Right renal cortex interstitium (tissue), 3 donors: ENCODE data around the gene SC5D. TPM values are rescaled to one million over a fixed set of nuclear protein-coding genes. Genes with fewer than 3 reads are reported as not detected.

Experiments
- DNase-seq, 3 donors: peaks; one replicate each; pipeline ENCODE4 v3.0.0-alpha.2; 2013; ENCODE audit warnings: low read depth in 3 of 3, low spot score in 2 of 3
- polyA plus RNA-seq, 3 donors: library from polyadenylated mRNA; unstranded; fragments of 120-200 nt; gene quantifications; one replicate each; pipeline ENCODE4 v1.2.1, GENCODE V29; 2013; ENCODE audit not compliant: insufficient read length in 3 of 3

SC5D gene
- 10 to 100 TPM; 66.1 to 69.0 (median 68.3) TPM for polyA plus RNA-seq

- peak; percentile 80 to 86 (median 85) for DNase-seq
Measured at GRCh38 chr11:121292495-121293287, at the start of gene SC5D. SC5D (plus strand) TSS chr11:121292771; CDS start chr11:121303376, 10,605 bp downstream.

DNA sequence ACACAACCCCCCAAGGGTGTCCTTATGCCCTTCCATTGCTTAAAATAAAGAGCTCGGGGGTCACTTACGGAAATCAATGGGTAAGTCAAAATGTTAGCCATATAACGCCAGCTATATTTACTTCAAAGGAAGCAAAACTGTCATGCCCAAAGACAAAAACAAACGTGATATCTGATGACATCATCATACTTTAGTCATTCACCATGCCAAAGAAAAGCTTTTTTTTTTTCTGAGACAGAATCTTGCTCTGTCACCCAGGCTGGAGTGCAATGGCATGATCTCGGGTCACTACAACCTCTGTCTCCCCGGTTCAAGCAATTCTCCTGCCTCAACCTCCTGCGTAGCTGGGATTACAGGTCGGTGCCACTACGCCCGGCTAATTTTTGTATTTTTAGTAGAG, 47.7 kb upstream of the SC5D start:
- no peak for DNase-seq

- DNase-seq, result no peak
Measured at GRCh38 chr11:121246021-121246768, 46.4 kb upstream of the SC5D start.

- no peak for DNase-seq
Measured at GRCh38 chr11:121246769-121247035, 45.9 kb upstream of the SC5D start.

GRCh38 chr11:121248496-121248895, 44.1 kb upstream of the SC5D start:
- no peak for DNase-seq

GRCh38 chr11:121249039-121249663, 43.4 kb upstream of the SC5D start:
- no peak for DNase-seq

- no peak for DNase-seq
Measured at GRCh38 chr11:121250843-121251242, 41.7 kb upstream of the SC5D start.

DNA sequence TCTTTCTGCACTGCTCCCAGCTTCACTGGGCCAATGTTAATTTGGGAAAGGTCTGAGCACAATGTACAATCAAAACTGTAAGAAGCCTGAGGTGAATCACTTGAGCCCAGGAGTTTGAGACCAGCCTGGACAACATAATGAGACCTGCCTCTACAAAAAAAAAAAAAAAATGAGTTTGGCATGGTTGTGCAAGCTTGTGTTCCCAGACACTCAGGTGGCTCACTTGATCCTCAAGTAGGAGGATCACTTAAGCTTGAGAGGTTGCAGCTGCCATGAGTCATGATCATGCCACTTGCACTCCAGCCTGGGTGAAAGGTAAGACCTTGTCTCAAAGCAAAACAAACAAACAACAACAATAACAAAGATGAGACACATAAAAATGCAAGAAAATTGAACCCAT, 38.6 kb upstream of the SC5D start:
- DNase-seq, result no peak

DNA sequence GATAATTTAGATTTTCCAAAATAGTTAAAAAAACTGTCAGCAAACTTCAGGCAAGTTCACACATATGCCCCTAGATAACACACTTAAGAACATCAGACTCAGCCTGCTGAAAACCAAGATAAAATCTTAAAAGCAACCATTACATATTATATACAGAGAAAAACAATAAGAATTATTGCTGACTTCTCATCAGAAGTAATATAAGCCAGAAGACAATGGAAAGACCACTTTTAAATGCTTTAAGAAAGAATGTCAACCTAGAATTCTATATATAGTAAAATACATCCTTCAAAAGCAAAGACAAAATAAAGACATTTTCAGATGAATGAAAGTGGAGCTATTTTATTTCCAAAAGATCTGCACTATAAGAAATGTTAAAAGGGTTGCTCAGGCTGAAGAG, 37.8 kb upstream of the SC5D start:
- DNase-seq, result no peak

DNA sequence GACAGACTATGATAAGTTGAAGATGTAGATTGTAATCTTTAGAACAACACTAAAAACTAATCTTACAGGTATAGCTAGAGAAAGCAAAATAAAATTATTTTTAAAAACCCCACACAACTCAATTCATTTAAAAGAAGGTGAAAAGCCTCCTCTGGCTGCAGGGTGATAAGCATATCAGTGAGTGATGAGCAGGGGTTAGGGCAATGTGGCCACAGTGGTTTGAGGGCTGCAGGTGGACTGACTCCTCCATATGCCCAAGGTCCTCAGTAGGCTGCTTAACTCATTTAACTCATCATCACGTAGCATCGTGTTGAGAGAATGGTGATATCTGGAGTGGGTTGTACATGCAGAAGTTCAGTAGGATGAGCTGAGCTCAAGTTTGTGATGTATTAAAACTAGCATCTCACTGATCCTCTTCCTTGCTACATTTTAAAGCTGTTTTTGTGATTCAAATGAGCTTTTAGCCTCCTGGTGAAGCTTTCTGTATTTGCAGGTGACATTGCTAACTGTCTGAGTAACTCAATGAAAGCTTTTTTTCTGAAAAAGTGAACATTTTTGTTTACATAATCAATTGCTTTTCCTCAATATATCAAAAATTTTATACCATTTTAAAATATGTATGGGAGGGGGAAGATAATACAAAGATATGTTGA, 37.0 kb upstream of the SC5D start:
- DNase-seq, result no peak

DNA sequence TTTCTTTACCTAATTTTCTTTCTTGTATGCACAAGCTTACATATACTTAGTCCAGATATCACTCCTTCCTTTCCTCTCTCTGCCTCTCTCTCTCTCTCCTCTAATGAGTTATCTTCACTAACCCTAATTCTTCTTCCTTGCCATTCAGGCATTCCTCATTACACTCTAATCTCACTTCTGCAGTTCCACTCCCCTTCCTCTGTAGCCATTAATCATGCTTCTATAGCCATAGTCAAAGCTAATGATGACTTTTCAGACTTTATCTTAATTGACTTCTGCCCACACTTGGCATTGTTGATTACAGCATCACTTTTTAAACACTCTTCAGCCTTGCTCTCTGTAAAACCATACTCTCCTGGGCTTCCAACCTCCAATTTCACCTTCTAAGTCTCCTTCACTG, 35.3 kb upstream of the SC5D start:
- no peak for DNase-seq

- DNase-seq, result no peak
Measured at GRCh38 chr11:121257976-121258375, 34.6 kb upstream of the SC5D start.

- DNase-seq, result no peak
Measured at GRCh38 chr11:121265586-121265985, 27.0 kb upstream of the SC5D start.

- no peak for DNase-seq
Measured at GRCh38 chr11:121268581-121268980, 24.0 kb upstream of the SC5D start.

- DNase-seq, result no peak
Measured at GRCh38 chr11:121270001-121270678, 22.4 kb upstream of the SC5D start.

GRCh38 chr11:121274332-121274991, 18.1 kb upstream of the SC5D start:
- no peak for DNase-seq

DNA sequence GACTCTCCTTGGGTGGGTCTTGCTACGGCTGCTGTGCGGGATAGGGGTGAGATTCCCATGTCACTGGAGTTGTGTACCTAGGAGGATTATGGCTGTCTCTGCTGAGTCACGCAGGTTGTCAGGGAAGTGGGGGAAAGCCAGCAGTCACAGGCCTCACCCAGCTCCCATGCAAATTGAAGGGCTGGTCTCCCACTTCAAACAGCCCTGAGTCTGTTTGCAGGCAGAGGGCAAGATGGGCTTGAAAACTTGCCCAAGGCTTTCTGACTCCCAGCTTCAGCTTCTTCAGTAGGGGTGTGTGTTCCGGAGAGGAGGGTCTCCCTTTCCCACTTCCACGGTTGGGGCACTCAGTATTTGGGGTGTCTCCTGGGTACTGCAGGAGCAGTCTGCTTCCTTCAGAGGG, 10.9 kb upstream of the SC5D start:
- no peak for DNase-seq

DNA sequence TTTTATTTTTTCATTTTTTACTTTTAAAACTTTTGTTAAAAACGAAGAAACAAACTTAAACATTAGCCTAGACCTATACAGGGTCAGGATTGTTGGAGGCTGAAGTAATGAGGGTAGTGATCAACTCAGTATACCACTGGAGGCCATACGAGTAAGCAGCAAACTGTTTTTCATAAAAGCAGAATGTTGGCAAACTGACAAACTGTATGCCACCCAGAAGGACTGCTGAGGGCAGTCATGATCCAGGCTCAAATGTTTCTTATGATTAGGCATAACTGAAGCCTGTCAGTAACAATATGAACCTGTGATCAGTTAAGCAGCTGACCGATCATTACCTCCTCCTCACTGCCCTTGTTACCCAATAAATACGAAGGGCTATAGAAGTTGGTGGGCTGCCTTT, 10.2 kb upstream of the SC5D start:
- no peak for DNase-seq

- DNase-seq, result no peak
Measured at GRCh38 chr11:121282886-121283502, 9.6 kb upstream of the SC5D start.

- DNase-seq, result no peak
Measured at GRCh38 chr11:121291319-121291718, 1.3 kb upstream of the SC5D start.
